T-helper 17 cell (primary cell): ENCODE data around the gene INSIG1. TPM values are rescaled to one million over a fixed set of nuclear protein-coding genes. Genes with fewer than 3 reads are reported as not detected.

Source experiments
- ATAC-seq: fragments of 150-1000 bp; cut with Tn5 transposase; 2 replicates; pipeline ENCODE4 v1.10.0; 2021; ENCODE audit warnings: mild to moderate bottlenecking, moderate library complexity
- DNase-seq, 3 donors: peaks; one replicate each; pipeline versions ENCODE4 v3.0.0 to v3.0.0-alpha.2; 2020 to 2021
- H3K9me3 ChIP-seq: one replicate; pipeline ENCODE4 v1.7.0; 2013; ENCODE audit warnings: low read length, mild to moderate bottlenecking; ENCODE audit not compliant: control insufficient read depth, poor library complexity, severe bottlenecking
- H3K27ac Mint-ChIP-seq: one replicate; pipeline ENCODE4 v1.8.0; 2022; ENCODE audit warnings: mild to moderate bottlenecking, moderate library complexity, mixed read lengths
- H3K27me3 Mint-ChIP-seq: one replicate; pipeline ENCODE4 v1.8.0; 2022; ENCODE audit warnings: mixed read lengths
- H3K36me3 Mint-ChIP-seq: one replicate; pipeline ENCODE4 v1.8.0; 2022; ENCODE audit warnings: low read depth, mixed read lengths
- H3K4me1 Mint-ChIP-seq: one replicate; pipeline ENCODE4 v1.8.0; 2022; ENCODE audit warnings: mild to moderate bottlenecking, mixed read lengths
- H3K4me3 Mint-ChIP-seq: one replicate; pipeline ENCODE4 v1.8.0; 2022; ENCODE audit warnings: mild to moderate bottlenecking, moderate library complexity, mixed read lengths
- total RNA-seq, 4 donors: library from RNA in 2 of 4; stranded (reverse) in 2 of 4; gene quantifications; one replicate each; pipeline ENCODE4 v1.2.3 and lab custom pipeline; 2022 to 2026

INSIG1 gene
- total RNA-seq, 2 donors from 2014 or later: 53.3 to 55.1 TPM

DNA sequence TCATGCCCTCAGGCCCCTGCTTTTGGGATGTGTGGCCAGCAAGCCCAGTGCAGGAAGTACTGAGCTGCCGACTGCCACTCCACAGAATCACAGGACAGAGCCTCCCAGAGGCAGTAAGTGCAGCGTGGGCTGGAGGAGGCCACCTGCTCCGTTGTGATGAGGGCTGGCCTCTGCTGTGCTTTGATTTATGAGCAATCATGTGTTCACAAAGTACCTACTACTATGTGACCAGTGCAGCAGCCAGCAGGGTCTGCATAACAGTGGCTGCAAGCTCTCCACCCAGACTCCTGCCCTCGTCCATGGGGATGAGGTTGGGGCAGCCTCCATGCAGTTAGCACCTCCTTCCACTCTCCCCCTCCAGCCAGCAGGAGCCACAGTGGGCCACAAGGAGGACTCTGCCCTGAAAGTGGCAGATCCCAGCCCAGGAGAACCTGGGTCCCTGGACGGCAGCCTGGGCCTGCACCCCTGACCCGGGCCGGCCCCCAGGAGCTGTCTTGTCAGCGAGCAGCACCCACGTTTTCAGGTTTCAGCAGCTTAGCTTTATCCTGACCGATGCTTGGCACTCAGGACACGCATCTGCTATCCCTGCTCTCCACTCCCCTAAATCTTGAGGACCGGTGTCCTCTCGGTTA, 37.7 kb upstream of the INSIG1 start:
- H3K27me3 Mint-ChIP-seq: peaks cover 29% of the 10 kb centered on the region

GRCh38 chr7:155260498-155260872, 37.2 kb upstream of the INSIG1 start:
- no peak for ATAC-seq
- Mint-ChIP-seq H3K27me3 (peaks cover 27% of the 10 kb centered on the region), H3K4me3 (no peak overlapping the region), H3K27ac (no peak overlapping the region), H3K4me1 (no peaks in the 10 kb centered on the region), H3K36me3 (peaks cover 2% of the 10 kb centered on the region)
- DNase-seq: no peak
- H3K9me3 ChIP-seq: no peaks in the 10 kb centered on the region

More for the DNA sequence above, 37.7 kb upstream of the INSIG1 start:
- ATAC-seq (no peak), DNase-seq (no peak)
- no peak overlapping the region for H3K27ac Mint-ChIP-seq
- no peak overlapping the region for H3K4me3 Mint-ChIP-seq
- no peaks in the 10 kb centered on the region for H3K9me3 ChIP-seq
- peaks cover 2% of the 10 kb centered on the region for H3K36me3 Mint-ChIP-seq
- no peaks in the 10 kb centered on the region for H3K4me1 Mint-ChIP-seq

DNA sequence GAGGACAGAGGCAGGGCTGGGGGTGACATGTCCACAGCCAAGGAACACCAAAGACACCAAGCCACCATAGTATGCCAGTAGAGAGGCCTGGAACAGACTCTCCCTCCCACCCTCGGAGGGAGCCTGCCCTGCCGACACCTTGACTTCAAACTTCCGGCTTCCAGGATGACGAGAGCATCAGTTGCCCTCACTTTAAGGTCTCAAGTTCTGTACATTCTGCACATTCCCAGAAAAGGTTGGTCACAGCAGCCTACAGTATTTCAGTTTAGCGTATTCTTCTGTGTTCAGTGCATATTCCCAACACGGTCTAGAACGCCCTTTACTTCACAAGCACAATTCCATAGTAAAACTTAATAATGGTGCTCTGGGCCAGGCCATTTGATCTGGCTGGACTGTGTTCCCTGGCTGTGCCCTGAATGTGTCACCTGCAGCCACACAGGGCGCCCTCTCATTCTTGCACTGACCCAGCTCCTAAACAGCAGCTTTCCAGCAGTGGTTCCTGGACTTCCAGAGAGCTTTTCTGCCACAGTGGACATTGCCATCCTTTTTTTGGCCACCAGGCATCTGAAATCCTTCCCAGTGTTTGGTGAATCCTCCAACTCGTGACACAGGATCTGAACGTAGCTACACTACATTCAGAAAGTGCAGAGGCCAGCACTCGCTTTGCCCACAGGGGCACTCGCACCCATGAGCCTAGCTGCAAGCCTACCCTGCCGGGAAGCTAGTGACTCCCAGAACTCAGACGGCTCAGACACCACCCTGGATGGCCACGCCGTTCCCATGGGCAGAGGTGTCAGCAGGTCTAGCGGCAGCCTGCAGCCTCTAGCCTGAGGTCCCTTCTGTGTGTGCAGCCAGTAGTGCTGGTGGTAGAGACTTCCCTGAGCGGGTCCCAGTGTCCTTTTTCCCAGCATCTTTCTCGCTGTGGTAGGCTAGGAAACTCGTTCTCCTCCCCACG, 36.4 kb upstream of the INSIG1 start:
- no peak for DNase-seq
- no peak for ATAC-seq
- no peaks in the 10 kb centered on the region for H3K9me3 ChIP-seq
- H3K27me3 Mint-ChIP-seq: peaks cover 27% of the 10 kb centered on the region
- H3K27ac Mint-ChIP-seq: no peak overlapping the region
- no peak overlapping the region for H3K4me3 Mint-ChIP-seq
- H3K4me1 Mint-ChIP-seq: no peaks in the 10 kb centered on the region
- peaks cover 2% of the 10 kb centered on the region for H3K36me3 Mint-ChIP-seq

DNA sequence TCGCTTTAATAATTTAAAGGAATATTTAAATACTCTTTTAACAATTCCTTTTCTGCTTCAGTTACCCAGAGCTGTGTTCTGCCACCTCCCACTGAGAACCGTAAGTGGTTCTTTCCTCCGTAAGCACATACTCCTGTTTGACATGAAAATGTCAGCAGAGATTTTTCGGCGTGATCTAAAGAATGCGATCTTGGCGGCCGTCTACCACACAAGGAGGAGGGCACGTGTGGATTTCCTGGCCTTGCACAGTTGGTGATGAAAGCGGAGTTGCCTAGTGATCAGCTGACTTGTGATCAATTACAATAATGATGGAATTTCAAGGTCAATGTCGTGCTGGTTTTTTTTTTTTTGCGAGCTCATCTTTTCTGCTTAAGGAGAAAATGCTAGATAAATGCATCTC, 35.6 kb upstream of the INSIG1 start:
- H3K27me3 Mint-ChIP-seq: peaks cover 24% of the 10 kb centered on the region
- H3K36me3 Mint-ChIP-seq: peaks cover 2% of the 10 kb centered on the region
- H3K4me3 Mint-ChIP-seq: no peak overlapping the region
- H3K9me3 ChIP-seq: no peaks in the 10 kb centered on the region
- no peak overlapping the region for H3K27ac Mint-ChIP-seq
- no peaks in the 10 kb centered on the region for H3K4me1 Mint-ChIP-seq
- DNase-seq (no peak), ATAC-seq (no peak)

GRCh38 chr7:155263051-155263450, 34.6 kb upstream of the INSIG1 start:
- Mint-ChIP-seq H3K4me1 (no peaks in the 10 kb centered on the region), H3K4me3 (no peak overlapping the region), H3K36me3 (peaks cover 2% of the 10 kb centered on the region), H3K27me3 (peaks cover 22% of the 10 kb centered on the region), H3K27ac (no peak overlapping the region)
- no peaks in the 10 kb centered on the region for H3K9me3 ChIP-seq
- ATAC-seq: no peak
- no peak for DNase-seq

- Mint-ChIP-seq H3K36me3 (peaks cover 2% of the 10 kb centered on the region), H3K27ac (no peak overlapping the region), H3K4me1 (peaks cover under 1% of the 10 kb centered on the region), H3K4me3 (no peak overlapping the region), H3K27me3 (peaks cover 24% of the 10 kb centered on the region)
- DNase-seq (no peak), ATAC-seq (no peak)
- H3K9me3 ChIP-seq: no peaks in the 10 kb centered on the region
Observed at GRCh38 chr7:155263581-155264143, 34.0 kb upstream of the INSIG1 start.

DNA sequence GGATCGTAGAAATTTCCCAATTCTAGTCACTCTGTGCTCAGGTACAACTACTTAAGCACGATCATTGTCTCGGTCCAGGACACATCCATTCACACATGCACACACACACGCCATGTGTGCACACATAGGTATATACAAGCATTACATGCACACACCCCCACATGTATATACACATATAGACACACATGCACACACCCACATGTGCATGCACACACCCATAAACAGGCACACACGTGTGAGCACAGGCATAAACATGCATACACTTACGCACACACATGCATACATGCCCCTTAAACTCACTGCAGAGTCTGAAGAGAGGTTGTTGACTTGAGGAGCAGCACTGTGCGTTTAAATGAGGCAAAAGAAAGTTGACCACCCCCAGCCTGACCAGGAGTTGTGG, 32.5 kb upstream of the INSIG1 start:
- Mint-ChIP-seq H3K4me1 (peaks cover 4% of the 10 kb centered on the region), H3K4me3 (no peak overlapping the region), H3K27ac (no peak overlapping the region), H3K27me3 (peaks cover 30% of the 10 kb centered on the region), H3K36me3 (peaks cover 3% of the 10 kb centered on the region)
- no peaks in the 10 kb centered on the region for H3K9me3 ChIP-seq
- no peak for ATAC-seq
- DNase-seq: no peak

DNA sequence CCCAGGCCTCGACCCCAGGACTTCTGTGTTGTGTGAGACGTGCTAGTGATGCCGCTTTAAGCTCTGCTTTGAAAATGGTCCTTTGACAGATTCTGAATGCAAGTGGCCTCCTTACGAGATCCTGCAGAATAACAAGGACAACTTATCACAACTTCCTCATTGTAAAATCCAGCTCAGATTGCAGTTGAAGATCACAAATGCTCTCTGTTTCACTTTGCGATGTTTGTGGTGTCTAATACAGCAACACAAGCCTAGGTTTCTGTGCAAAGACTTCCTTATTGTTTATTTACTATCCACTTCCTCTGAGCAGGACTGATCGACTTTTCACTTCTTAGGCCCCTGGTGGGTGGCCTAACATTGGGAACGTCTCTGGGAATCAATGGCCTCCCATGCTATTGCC, 31.7 kb upstream of the INSIG1 start:
- ATAC-seq: no peak
- Mint-ChIP-seq H3K4me3 (no peak overlapping the region), H3K27ac (no peak overlapping the region), H3K27me3 (peaks cover 26% of the 10 kb centered on the region), H3K36me3 (peaks cover 3% of the 10 kb centered on the region), H3K4me1 (peaks cover 4% of the 10 kb centered on the region)
- no peak for DNase-seq
- no peaks in the 10 kb centered on the region for H3K9me3 ChIP-seq

GRCh38 chr7:155266440-155266839, 31.2 kb upstream of the INSIG1 start:
- Mint-ChIP-seq H3K4me3 (no peak overlapping the region), H3K27me3 (peaks cover 23% of the 10 kb centered on the region), H3K27ac (no peak overlapping the region), H3K4me1 (peaks cover 4% of the 10 kb centered on the region), H3K36me3 (peaks cover 3% of the 10 kb centered on the region)
- H3K9me3 ChIP-seq: no peaks in the 10 kb centered on the region
- DNase-seq (no peak), ATAC-seq (no peak)

GRCh38 chr7:155267023-155267422, 30.7 kb upstream of the INSIG1 start:
- Mint-ChIP-seq H3K36me3 (peaks cover 3% of the 10 kb centered on the region), H3K27me3 (peaks cover 23% of the 10 kb centered on the region), H3K4me3 (no peak overlapping the region), H3K27ac (no peak overlapping the region), H3K4me1 (peaks cover 4% of the 10 kb centered on the region)
- no peak for ATAC-seq
- H3K9me3 ChIP-seq: no peaks in the 10 kb centered on the region
- DNase-seq: no peak

DNA sequence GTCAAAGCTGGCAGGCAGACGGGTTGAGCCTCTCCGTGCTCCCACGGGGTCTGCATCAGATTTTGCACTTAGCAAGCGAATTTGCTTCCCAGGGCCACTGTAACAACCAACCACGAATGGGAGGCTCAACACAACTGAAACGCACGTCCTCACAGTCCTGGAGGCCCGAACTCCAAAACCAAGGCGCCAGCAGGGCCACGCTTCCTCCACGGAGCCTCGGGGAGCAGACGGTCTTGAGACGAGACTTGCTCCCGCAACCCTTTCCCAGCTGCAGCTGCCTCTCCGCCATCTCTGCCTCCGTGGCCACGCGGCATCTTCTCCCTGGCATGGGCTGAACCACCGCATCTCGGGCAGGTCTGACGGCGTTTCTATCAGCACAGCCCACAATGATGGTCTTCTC, 30.2 kb upstream of the INSIG1 start:
- peaks cover 18% of the 10 kb centered on the region for H3K27me3 Mint-ChIP-seq
- no peak overlapping the region for H3K4me3 Mint-ChIP-seq
- ATAC-seq (no peak), DNase-seq (no peak)
- no peaks in the 10 kb centered on the region for H3K9me3 ChIP-seq
- no peak overlapping the region for H3K27ac Mint-ChIP-seq
- H3K4me1 Mint-ChIP-seq: peaks cover 4% of the 10 kb centered on the region
- peaks cover 2% of the 10 kb centered on the region for H3K36me3 Mint-ChIP-seq

GRCh38 chr7:155268211-155268610, 29.5 kb upstream of the INSIG1 start:
- Mint-ChIP-seq H3K4me1 (peaks cover 4% of the 10 kb centered on the region), H3K4me3 (no peak overlapping the region), H3K27me3 (peaks cover 20% of the 10 kb centered on the region), H3K36me3 (peaks cover 2% of the 10 kb centered on the region), H3K27ac (no peak overlapping the region)
- DNase-seq (no peak), ATAC-seq (no peak)
- H3K9me3 ChIP-seq: no peaks in the 10 kb centered on the region

DNA sequence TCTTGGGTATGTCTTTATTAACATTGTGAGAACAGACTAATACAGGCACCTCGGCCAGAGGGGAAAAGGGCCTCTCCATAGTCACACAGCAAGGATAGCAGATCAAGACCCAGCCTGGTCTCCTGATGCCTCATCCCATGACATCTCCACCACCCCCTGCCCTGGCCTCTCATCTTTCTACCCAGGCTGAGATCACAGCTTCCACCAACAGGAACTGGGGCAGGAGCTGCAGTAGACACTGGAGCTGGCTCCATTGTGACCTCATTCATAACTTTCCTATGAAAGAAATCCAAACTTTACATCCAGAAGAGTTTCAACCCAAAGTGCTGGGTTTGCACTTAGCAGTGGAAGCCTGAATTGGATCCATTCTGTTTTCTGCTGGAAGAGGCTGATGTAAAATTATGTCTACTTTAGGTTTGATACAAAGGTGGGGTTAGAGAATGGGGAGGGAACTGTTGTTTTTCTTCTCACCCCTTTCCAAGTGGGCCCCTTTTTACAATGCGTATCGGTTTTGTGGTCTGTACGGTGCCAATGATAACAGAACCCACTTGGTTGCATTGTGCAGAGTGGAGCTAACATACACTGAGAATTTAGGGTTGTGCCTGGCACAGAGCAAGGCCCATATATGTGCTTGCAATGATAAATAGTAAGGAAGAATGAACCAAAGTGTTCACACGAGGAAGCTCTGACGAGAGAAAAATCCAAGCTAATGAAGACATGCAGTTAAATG, 28.6 kb upstream of the INSIG1 start:
- Mint-ChIP-seq H3K36me3 (peaks cover 2% of the 10 kb centered on the region), H3K4me3 (no peak overlapping the region), H3K4me1 (peaks cover 4% of the 10 kb centered on the region), H3K27ac (no peak overlapping the region), H3K27me3 (peaks cover 28% of the 10 kb centered on the region)
- ATAC-seq (no peak), DNase-seq (no peak)
- H3K9me3 ChIP-seq: no peaks in the 10 kb centered on the region
